HL-60 (cell line): ENCODE measurements around the gene CCNY.

Experiments
- DNase-seq, 2 experiments: peaks; one replicate each; pipeline ENCODE4 v3.0.0-alpha.2; 2010 to 2020; ENCODE audit warnings: low read depth in 1 of 2, low spot score in 1 of 2
- H3K27ac ChIP-seq: fragments of 250-450 bp; sonication (Bioruptor Pico); replicated peaks from 2 replicates; pipeline ENCODE4 v1.5.1; 2020; ENCODE audit warnings: mild to moderate bottlenecking, moderate library complexity
- H3K27me3 ChIP-seq: fragments of 250-450 bp; sonication (Bioruptor Pico); 2 replicates; pipeline ENCODE4 v1.5.1; 2021; ENCODE audit warnings: mild to moderate bottlenecking, moderate library complexity; ENCODE audit not compliant: insufficient read depth, poor library complexity, severe bottlenecking
- H3K4me3 ChIP-seq: replicated peaks from 2 replicates; pipeline ENCODE4 v1.5.1; 2011; ENCODE audit warnings: mild to moderate bottlenecking, control low read depth, low read length; ENCODE audit not compliant: insufficient read depth
- CTCF ChIP-seq: IDR thresholded peaks from one replicate; pipeline ENCODE4 v1.5.1; 2011; ENCODE audit warnings: low read length, control low read depth, inconsistent platforms; ENCODE audit not compliant: insufficient read depth
- GABPA ChIP-seq: IDR thresholded peaks from 2 replicates; pipeline ENCODE4 v1.6.1; 2012; ENCODE audit warnings: low read depth
- POLR2AphosphoS5 ChIP-seq: IDR thresholded peaks from 2 replicates; pipeline ENCODE4 v1.6.1; 2012; ENCODE audit warnings: low read depth
- REST ChIP-seq: IDR thresholded peaks from 2 replicates; pipeline ENCODE4 v1.6.1; 2012; ENCODE audit warnings: low read depth; ENCODE audit not compliant: insufficient replicate concordance
- SPI1 ChIP-seq: IDR thresholded peaks from 2 replicates; pipeline ENCODE4 v1.6.1; 2012; ENCODE audit warnings: low read depth, mild to moderate bottlenecking, borderline replicate concordance

CCNY gene

GRCh38 chr10:35394411-35394851, 58.1 kb downstream of the CCNY start:
- Histone ChIP-seq H3K27ac (no peak overlapping the region), H3K4me3 (no peak overlapping the region), H3K27me3 (no peaks in the 10 kb centered on the region)
- TF ChIP-seq GABPA = no peak
- no peak for TF ChIP-seq CTCF
- TF ChIP-seq REST = no peak
- TF ChIP-seq POLR2AphosphoS5 = no peak
- no peak for TF ChIP-seq SPI1
- no peak for DNase-seq

GRCh38 chr10:35394934-35395333, 58.6 kb downstream of the CCNY start:
- H3K27me3 ChIP-seq = no peaks in the 10 kb centered on the region
- H3K27ac ChIP-seq = no peak overlapping the region
- TF ChIP-seq REST (no peak), POLR2AphosphoS5 (no peak), CTCF (no peak), SPI1 (no peak), GABPA (no peak)
- no peak for DNase-seq
- no peak overlapping the region for H3K4me3 ChIP-seq

GRCh38 chr10:35396560-35397434, 60.5 kb downstream of the CCNY start:
- TF ChIP-seq REST = no peak
- TF ChIP-seq CTCF = no peak
- no peak for TF ChIP-seq SPI1
- TF ChIP-seq POLR2AphosphoS5 = no peak
- TF ChIP-seq GABPA = no peak
- no peak overlapping the region for H3K4me3 ChIP-seq
- no peak overlapping the region for H3K27ac ChIP-seq
- no peaks in the 10 kb centered on the region for H3K27me3 ChIP-seq
- DNase-seq = no peak
